GM12878 (cell line): ENCODE measurements around the gene PRKG1. TPM values are rescaled to one million over a fixed set of nuclear protein-coding genes. Genes with fewer than 3 reads are reported as not detected.

Experiments used
- ATAC-seq: fragments of 200-7000 bp; cut with Tn5 transposase; 3 replicates; pipeline ENCODE4 v1.9.1; 2020; ENCODE audit warnings: mild to moderate bottlenecking, moderate library complexity
- BruUV-seq: library from RNA; stranded (reverse); fragments of 400-500 nt; replicated peaks from 2 replicates; lab custom pipeline; 2021; lab: Mats Ljungman, UMichigan
- CTCF ChIA-PET: fragments of 300-600 bp; sonication (Branson Sonifier 250); formaldehyde crosslinking; extraction: SDS; loops from one replicate; lab custom pipeline; 2021; ENCODE audit warnings: inconsistent platforms; lab: Yijun Ruan, JAX
- POLR2A ChIA-PET: fragments of 350-600 bp; formaldehyde crosslinking; extraction: SDS; loops from one replicate; lab custom pipeline; 2021; ENCODE audit warnings: inconsistent platforms; lab: Charles Lee
- RAD21 ChIA-PET: fragments of 300-600 bp; sonication (Branson Sonifier 250); formaldehyde crosslinking; loops from one replicate; lab custom pipeline; 2023; ENCODE audit warnings: antibody characterized with exemption; ENCODE audit not compliant: unreplicated experiment; lab: Charles Lee
- SMC1A ChIA-PET: fragments of 300-600 bp; sonication (Branson Sonifier 250); formaldehyde crosslinking; loops from one replicate; lab custom pipeline; 2023; ENCODE audit not compliant: unreplicated experiment, uncharacterized antibody; lab: Charles Lee
- DNase-seq: peaks from one replicate; pipeline ENCODE4 v3.0.0-alpha.2; 2011; ENCODE audit warnings: low read depth, low spot score
- FAIRE-seq: peaks from 3 replicates; lab custom pipeline; 2011; peaks lifted over from hg19 to GRCh38; lab: Jason Lieb, UNC
- H2AFZ ChIP-seq: 2 replicates; pipeline ENCODE4 v1.6.0; 2011; ENCODE audit warnings: low read depth, low read length, control low read depth; ENCODE audit not compliant: control insufficient read depth
- H3K27ac ChIP-seq: 2 replicates; pipeline ENCODE4 v1.5.1; 2011; ENCODE audit warnings: control low read depth; ENCODE audit not compliant: control insufficient read depth, insufficient read depth
- H3K27me3 ChIP-seq, 2 experiments: replicated peaks in 1 of 2; 2 replicates each; pipeline versions ENCODE4 v1.6.0 to v1.6.1; 2011; ENCODE audit warnings: low read length in 1 of 2; ENCODE audit not compliant: control insufficient read depth in 2 of 2, insufficient read depth in 2 of 2
- H3K36me3 ChIP-seq, 2 experiments: 2 replicates each; pipeline ENCODE4 v1.5.1; 2011; ENCODE audit warnings: low read length in 1 of 2; ENCODE audit not compliant: control insufficient read depth in 2 of 2, insufficient read depth in 2 of 2
- H3K4me1 ChIP-seq: 2 replicates; pipeline ENCODE4 v1.6.1; 2011; ENCODE audit warnings: mild to moderate bottlenecking, low read length, moderate library complexity, mixed read lengths; ENCODE audit not compliant: control insufficient read depth, insufficient read depth
- H3K4me2 ChIP-seq: 2 replicates; pipeline ENCODE4 v1.6.0; 2011; ENCODE audit warnings: control low read depth; ENCODE audit not compliant: control insufficient read depth, insufficient read depth
- H3K4me3 ChIP-seq: fragments of 200-600 bp; sonication (generic); 2 replicates; pipeline ENCODE4 v1.5.1; 2016
- H3K79me2 ChIP-seq: 2 replicates; pipeline ENCODE4 v1.6.0; 2011; ENCODE audit warnings: low read length; ENCODE audit not compliant: control insufficient read depth, insufficient read depth
- H3K9ac ChIP-seq: 2 replicates; pipeline ENCODE4 v1.8.0; 2011; ENCODE audit warnings: low read length, control low read depth, mixed read lengths; ENCODE audit not compliant: control insufficient read depth, insufficient read depth
- H3K9me3 ChIP-seq: replicated peaks from 3 replicates; pipeline ENCODE4 v1.5.1; 2011; ENCODE audit warnings: mild to moderate bottlenecking, low read length; ENCODE audit not compliant: control insufficient read depth, insufficient read depth
- H4K20me1 ChIP-seq: 2 replicates; pipeline ENCODE4 v1.6.0; 2011; ENCODE audit not compliant: control insufficient read depth, insufficient read depth
- ATF7 ChIP-seq: fragments of 450-650 bp; IDR thresholded peaks from 2 replicates; pipeline ENCODE4 v1.6.1; 2016; ENCODE audit warnings: low read depth, mild to moderate bottlenecking
- EED ChIP-seq: sonication (generic); IDR thresholded peaks from 2 replicates; pipeline ENCODE4 v1.6.1; 2016; ENCODE audit warnings: antibody characterized with exemption, low read depth
- HDAC2 ChIP-seq: fragments of 200-600 bp; sonication (generic); IDR thresholded peaks from 2 replicates; pipeline ENCODE4 v1.6.1; 2017
- MEF2A ChIP-seq: IDR thresholded peaks from 2 replicates; pipeline ENCODE4 v1.6.1; 2011; ENCODE audit warnings: low read depth, mild to moderate bottlenecking, low read length, moderate library complexity; ENCODE audit not compliant: insufficient read depth
- PRDM15 ChIP-seq: fragments of 450-650 bp; formaldehyde crosslinking; IDR thresholded peaks from 2 replicates; pipeline ENCODE4 v1.4.0; 2020; ENCODE audit warnings: mild to moderate bottlenecking, moderate library complexity
- RAD21 ChIP-seq: IDR thresholded peaks from 2 replicates; pipeline ENCODE4 v1.6.1; 2011; ENCODE audit warnings: mild to moderate bottlenecking, low read depth, low read length, moderate library complexity; ENCODE audit not compliant: insufficient read depth
- RELB ChIP-seq: fragments of 450-650 bp; IDR thresholded peaks from 2 replicates; pipeline ENCODE4 v1.6.1; 2017; ENCODE audit warnings: low read depth, mild to moderate bottlenecking, moderate library complexity
- RUNX3 ChIP-seq: IDR thresholded peaks from 2 replicates; pipeline ENCODE4 v1.6.1; 2012; ENCODE audit warnings: low read length, inconsistent platforms
- SP1 ChIP-seq: IDR thresholded peaks from one replicate; pipeline ENCODE4 v1.6.1; 2011; ENCODE audit warnings: low read depth, low read length
- WRNIP1 ChIP-seq: IDR thresholded peaks from 2 replicates; pipeline ENCODE4 v1.6.1; 2011; ENCODE audit warnings: low read depth, low read length, improper control_type of control experiment, borderline replicate concordance
- YBX1 ChIP-seq: fragments of 450-650 bp; IDR thresholded peaks from 2 replicates; pipeline ENCODE4 v1.6.1; 2016; ENCODE audit warnings: antibody characterized with exemption
- WGBS: methylation state at CpG from one replicate; pipeline ENCODE4 v1.1.6; 2016; ENCODE audit warnings: low lambda C conversion rate; ENCODE audit not compliant: insufficient replicate concordance, insufficient coverage; ENCODE audit errors: missing lambda C conversion rate; 5-methylcytosine and 5-hydroxymethylcytosine counted together
- in situ Hi-C: fragments of 300-500 bp; cut with MboI; formaldehyde crosslinking; loops from 9 replicates; pipeline ENCODE4 v1.14.3; 2018; ENCODE audit warnings: mixed read lengths
- intact Hi-C: fragments of 100-400 bp; cut with micrococcal nuclease; formaldehyde crosslinking; loops from one replicate; pipeline ENCODE4 v1.14.2; 2022; ENCODE audit not compliant: unreplicated experiment
- polyA plus RNA-seq, 11 experiments: library from polyadenylated mRNA; depleted of rRNA in 4 of 11; unstranded in 6 of 11; stranded (reverse) in 5 of 11; fragments of >200 nt; fragmentation: Nextera tagmentation in 4 of 11; fragmentation: Illumina TruSeq in 1 of 11; extraction: Ambion mirVana in 4 of 11; extraction: Trizol in 1 of 11; gene quantifications; 1 replicate in 1 of 11; 2 replicates in 10 of 11; pipeline versions ENCODE4 v1.2.1 to v1.2.3, GENCODE V29; 2011 to 2016; ENCODE audit warnings: inconsistent platforms in 2 of 11, missing spikeins in 2 of 11, low read depth in 1 of 11
- total RNA-seq, 4 experiments: library from RNA; depleted of rRNA in 3 of 4; stranded (reverse); fragments of >200 nt in 3 of 4; fragmentation: Illumina TruSeq in 1 of 4; extraction: Trizol in 1 of 4; gene quantifications; 2 replicates each; pipeline versions ENCODE4 v1.2.1 to v1.2.3, GENCODE V29; 2013 to 2021

Gene PRKG1
- total and polyA plus RNA-seq, 10 of the 15 experiments (the other 5 are each of a cell fraction or from before 2014, with no cell fraction given), result 0.04 to 0.05 TPM; not detected in 8

GRCh38 chr10:52099026-52099600 is 1024.8 kb downstream of the PRKG1 start:
- 21% methylated on average over 5 of the region's 5 CpGs for WGBS
- in situ Hi-C loops, result no loop called here

More at GRCh38 chr10:52099026-52099600, 1024.8 kb downstream of the PRKG1 start:
- intact Hi-C loops, result no loop called here
- RAD21 ChIA-PET, result no interaction called here
- H3K4me3 ChIP-seq, result no peak overlapping the region
- H3K36me3 ChIP-seq, result no peaks in the 10 kb centered on the region
- no peak overlapping the region for H3K4me2 ChIP-seq
- SMC1A ChIA-PET, result no interaction called here
- no peak overlapping the region for H2AFZ ChIP-seq
- no peaks in the 10 kb centered on the region for H3K9me3 ChIP-seq
- CTCF ChIA-PET, result interaction anchor here (0.6 kb wide), 1 partner anchor 1072 kb away, joined by 3 read pairs; no protein-coding TSS in a partner anchor
- POLR2A ChIA-PET, result no interaction called here
- H3K27ac ChIP-seq, result no peak overlapping the region
- H4K20me1 ChIP-seq, result no peaks in the 10 kb centered on the region
- no peaks in the 10 kb centered on the region for H3K27me3 ChIP-seq
- no peak for ATAC-seq
- FAIRE-seq, result no peak
- no TSS peak for BruUV-seq
- TF ChIP-seq MEF2A, result no peak
- no peak for TF ChIP-seq YBX1
- no peak for TF ChIP-seq RELB
- no peak for TF ChIP-seq SP1
- TF ChIP-seq PRDM15 (CRISPR knock-in tag), result no peak
- no peak for TF ChIP-seq WRNIP1
- no peak for TF ChIP-seq ATF7
- no peak for TF ChIP-seq HDAC2
- TF ChIP-seq EED, result no peak
- TF ChIP-seq RUNX3, result no peak
- TF ChIP-seq RAD21, result no peak
- TF ChIP-seq, all 136 proteins: peak for 0
- no peak for DNase-seq
- no peak overlapping the region for H3K9ac ChIP-seq
- H3K4me1 ChIP-seq, result no peaks in the 10 kb centered on the region
- no peaks in the 10 kb centered on the region for H3K79me2 ChIP-seq
